HG02623 (cell line): ENCODE data around the gene HIF3A.
"Not testable (repeated sequence)": the region's sequence is repeated elsewhere in the genome, so short reads cannot be mapped to it uniquely, and the experiment has no call there.

Experiments
- ATAC-seq: cut with Tn5 transposase; IDR thresholded peaks from one replicate; pipeline ENCODE4 v1.9.1; 2021; ENCODE audit warnings: moderate library complexity; ENCODE audit not compliant: unreplicated experiment

HIF3A gene

GRCh38 chr19:46291829-46292228 is 5.0 kb upstream of the HIF3A start:
- no peak for ATAC-seq

DNA sequence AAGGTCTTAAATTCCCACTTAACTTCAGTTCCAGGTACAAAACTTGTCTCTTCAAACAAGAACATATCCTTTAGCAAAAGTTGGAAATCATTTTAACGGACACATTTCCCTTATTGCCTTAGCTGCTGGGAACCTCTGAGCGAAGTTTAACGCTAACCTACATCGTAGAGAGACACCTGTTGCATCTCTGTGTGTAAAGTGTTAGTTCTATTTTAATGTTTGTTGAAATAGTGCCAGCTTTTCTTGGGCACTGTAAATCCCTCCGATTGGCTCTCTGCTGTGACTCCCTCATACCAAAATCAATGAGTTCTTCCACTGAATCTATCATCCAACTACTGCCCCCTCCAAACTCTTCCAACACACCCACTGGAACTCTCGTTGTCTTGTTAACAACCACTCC is 2.3 kb upstream of the HIF3A start:
- ATAC-seq, result no peak

- ATAC-seq, result no peak
These were observed 1.2 kb upstream of the HIF3A start for GRCh38 chr19:46295401-46296201.

- ATAC-seq, result no peak
These were observed 701 bp upstream of the HIF3A start for GRCh38 chr19:46296202-46296480.

DNA sequence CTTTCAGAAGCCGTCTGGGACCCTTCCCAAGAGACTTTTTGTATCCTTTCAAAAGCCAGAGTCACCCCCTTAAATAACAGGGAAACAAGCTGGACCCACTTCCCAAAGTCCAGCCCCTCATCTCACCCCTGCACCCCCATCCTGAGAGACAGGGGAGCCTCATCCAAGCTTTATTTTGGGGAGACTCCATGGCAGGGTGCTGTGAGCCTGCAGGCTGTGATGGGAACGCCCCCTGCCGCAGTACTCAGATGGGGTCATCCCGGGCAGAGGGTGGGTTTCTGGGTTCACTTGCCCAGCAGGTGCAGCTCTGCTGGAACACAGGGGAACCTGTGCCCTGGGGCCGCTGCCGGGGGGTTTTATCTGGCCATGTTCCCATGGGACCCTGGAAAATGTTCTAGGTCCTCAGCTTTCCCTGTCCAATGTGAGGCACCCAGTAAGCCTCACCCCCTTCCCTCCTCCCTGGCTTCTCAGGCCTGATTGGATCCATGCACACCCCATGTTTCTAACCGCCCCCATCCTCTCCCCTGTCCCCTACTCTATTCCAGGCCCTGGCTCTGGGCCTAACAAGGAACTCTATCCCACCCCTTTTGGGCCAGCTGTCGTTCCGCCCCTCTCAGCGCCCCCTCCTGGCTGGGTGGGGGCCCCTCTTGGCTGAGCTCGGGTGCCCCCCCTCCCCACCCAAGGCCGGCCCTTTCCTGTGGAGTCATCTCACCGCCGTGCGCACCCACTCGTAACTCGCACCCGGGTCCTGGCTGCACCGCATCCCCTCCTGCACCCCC is 1.0 kb downstream of the HIF3A start:
- ATAC-seq, result no peak

DNA sequence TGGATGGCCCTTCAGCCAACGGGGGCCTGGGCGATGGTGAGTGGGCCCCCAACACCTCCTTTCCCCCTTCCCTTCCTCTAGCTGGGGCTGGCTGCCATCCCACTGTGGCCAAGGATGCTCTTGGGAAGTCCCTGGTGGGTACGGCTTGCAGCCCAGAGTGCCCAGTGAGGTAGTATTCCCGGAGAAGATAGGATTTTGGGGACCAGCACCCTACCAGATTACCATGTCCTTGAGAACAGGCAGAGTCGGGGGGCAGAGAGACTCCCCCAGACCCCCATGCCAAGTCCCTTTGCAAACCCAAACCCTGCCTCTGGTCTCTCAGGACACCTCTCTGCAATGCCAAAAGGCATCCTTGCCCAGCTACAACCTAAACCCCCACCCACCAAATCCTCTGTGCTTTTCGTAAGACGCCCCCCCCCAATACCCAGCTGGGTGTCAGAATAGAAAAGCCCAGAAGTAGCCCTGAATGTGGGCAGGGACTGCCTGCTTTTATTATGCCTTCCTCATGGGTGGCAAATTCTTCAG is 1.7 kb downstream of the HIF3A start:
- no peak for ATAC-seq

GRCh38 chr19:46299004-46299509 is 2.2 kb downstream of the HIF3A start:
- no peak for ATAC-seq

DNA sequence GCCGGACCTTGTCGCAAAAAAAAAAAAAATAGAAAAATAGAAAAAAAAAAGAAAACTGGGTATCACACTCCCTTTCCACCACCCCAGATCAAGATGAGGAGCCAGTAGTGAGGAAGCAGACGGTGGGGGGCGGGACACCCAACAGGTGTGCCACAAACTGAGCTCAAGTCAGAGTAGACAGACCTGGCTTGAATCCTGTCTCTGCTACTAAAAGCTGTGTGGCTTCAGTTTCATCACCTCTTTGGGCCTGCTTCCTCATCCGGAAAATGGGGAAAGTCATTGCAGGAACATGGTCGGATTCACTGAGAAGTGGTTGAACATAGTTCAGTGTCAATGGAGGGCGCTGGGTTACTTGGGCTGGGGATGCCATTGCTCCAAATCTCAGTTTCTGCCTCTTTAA is 2.9 kb downstream of the HIF3A start:
- ATAC-seq, result no peak

DNA sequence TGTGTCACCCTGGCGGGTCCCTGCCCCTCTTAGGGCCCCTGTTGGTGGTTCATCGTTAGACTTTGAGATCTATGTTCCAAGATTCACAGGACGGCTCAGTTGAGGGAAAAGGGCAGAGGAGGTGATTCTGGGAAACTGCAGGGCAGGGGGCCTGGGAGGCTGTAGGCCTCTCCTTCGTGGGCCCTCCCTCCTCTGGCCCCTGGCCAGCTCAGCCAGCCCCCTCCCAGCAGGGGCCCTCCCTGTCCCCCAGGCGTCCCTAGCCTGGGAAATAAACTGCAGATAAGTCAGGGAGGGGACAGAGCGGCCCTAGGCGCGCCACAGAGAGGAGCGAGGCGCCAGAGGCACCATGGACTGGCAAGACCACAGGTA is 6.5 kb downstream of the HIF3A start:
- no peak for ATAC-seq

- no peak for ATAC-seq
These were observed 7.0 kb downstream of the HIF3A start for GRCh38 chr19:46303691-46304397.

DNA sequence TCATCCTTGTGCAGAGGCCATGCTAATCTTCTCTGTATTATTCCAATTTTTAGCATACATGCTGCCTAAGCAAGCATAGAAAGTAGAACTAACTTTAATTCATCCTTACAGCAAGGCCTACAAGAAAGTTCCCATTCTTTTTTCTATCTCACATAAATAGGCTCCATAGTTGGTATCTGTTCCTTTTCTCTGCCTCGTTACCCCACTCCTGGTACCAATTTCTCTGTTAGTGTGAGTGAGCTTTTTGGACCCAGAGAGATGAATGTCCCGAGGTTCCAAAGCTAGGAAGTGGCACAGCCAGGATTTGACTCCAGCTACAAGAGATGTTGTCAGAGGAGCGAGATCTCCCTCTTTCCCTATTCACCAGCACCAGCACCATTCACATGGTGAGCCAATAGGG is 9.7 kb downstream of the HIF3A start:
- ATAC-seq, result no peak

DNA sequence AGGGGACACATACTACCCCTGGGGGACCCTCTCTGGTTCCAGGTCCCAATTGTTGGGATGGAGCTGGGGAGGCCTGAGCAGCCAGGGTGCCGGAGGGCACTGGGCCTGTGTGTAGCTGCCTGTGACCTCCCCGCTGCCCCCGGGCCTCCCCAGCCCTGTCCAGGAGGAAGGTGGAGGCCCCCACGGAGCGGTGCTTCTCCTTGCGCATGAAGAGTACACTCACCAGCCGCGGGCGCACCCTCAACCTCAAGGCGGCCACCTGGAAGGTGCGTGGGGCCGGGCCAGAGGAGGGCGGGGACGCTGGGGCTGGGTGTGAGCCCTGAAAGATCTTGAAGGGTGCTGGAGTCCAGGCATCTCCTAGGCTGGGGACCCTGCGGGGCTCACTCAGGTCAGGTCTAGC is 11.7 kb downstream of the HIF3A start:
- ATAC-seq, result no peak

- no peak for ATAC-seq
These were observed 12.2 kb downstream of the HIF3A start for GRCh38 chr19:46309056-46309455.

DNA sequence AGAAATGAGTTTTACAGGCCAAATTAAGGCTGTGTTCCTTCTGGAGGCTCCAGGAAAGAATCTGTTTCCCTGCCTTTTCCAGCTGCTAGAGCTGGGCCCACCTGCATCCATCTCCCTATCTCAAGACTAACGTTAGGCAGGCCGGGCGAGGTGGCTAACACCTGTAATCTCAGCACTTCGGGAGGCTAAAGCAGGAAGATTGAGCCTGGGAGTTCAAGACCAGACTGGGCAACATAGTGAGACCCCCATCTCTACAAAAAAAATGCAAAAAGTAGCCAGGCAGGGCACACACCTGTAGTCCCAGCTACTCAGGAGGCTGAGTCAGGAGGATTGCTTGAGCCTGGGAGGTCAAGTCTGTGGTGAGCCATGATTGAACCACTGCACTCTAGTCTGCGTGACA is 14.6 kb downstream of the HIF3A start:
- ATAC-seq, result no peak

- ATAC-seq, result not testable (repeated sequence)
These were observed 17.0 kb downstream of the HIF3A start for GRCh38 chr19:46313540-46314469.

DNA sequence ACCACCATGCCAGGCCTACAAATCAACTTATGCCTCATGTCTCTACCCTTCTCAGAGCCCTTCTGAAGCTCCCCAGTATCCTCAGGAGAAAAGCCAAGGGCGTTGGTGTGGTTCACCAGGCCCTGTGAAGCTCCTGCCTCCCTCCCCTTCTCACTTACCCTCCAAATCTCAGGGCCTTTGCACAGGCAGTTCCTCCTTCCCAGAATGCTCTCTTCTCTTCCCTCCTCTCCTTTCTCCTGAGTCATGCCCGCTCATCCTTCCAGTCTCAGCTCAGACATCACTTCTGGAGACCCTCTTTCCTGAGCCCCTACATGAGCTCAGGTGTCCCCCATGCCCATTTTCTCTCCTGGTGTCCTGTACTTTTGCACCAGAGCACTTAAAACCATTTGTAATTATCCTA is 20.5 kb downstream of the HIF3A start:
- ATAC-seq, result no peak

DNA sequence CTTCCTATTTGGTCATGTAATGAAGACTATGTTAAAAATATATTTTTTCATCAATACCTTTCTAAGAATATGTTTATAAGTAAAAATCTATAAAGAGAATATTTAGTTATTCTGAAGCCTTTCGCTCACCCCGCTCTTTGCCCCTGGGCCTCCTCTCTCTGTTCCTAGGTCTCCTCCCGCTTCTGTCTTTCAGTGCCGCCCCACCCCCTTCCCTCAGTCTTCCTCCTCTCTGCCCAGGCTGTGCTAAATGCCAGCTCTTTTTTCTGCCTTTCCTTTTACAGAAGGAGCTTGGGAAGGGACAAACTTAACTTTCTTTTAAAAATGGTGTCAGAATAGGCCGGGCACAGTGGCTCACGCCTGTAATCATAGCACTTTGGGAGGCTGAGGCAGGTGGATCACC is 22.8 kb downstream of the HIF3A start:
- no peak for ATAC-seq

DNA sequence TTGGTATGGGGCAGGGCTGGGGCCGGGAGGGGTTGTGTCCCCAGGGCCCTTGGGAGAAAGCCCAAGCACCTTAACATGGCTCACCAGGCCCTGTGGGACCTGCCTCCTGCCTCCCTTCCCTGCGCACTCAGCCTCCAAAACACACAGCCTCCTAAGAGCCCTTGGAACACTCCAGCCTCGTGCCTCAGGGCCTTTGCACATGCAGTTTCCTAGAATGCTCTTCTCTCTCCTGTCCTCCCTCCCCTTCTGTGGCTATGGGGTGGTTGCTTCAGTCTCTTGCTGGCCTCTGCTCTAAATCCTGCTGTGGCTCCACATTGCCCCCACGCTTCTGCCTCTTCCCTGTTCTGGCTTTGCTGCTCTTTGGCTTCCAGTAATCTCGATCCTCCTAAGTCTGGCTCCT is 23.7 kb downstream of the HIF3A start:
- no peak for ATAC-seq

DNA sequence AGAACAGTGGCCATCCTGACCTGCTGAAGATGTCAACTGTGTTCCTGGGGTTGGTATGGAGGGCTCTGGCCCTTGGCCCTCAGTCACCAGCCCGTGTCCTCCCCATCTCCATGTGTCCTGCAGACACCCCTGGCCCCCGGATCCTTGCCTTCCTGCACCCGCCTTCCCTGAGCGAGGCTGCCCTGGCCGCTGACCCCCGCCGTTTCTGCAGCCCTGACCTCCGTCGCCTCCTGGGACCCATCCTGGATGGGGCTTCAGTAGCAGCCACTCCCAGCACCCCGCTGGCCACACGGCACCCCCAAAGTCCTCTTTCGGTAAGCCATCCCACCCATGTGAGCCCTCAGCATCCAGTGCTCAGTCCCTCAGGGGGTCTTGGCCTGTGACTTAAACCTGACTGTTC is 24.8 kb downstream of the HIF3A start:
- ATAC-seq, result no peak

GRCh38 chr19:46323227-46323626 is 26.4 kb downstream of the HIF3A start:
- ATAC-seq, result not testable (repeated sequence)

GRCh38 chr19:46324277-46324676 is 27.4 kb downstream of the HIF3A start:
- no peak for ATAC-seq
